Keratinocyte (primary cell): ENCODE results near the gene HOXD13. TPM values are rescaled to one million over a fixed set of nuclear protein-coding genes. Genes with fewer than 3 reads are reported as not detected.
A peak's percentile ranks its signal among the peaks of the same experiment; 100 is the strongest.

ENCODE experiments used
- DNase-seq: peaks from one replicate; pipeline ENCODE4 v3.0.0-alpha.2; 2011; ENCODE audit warnings: low read depth, missing footprints, low spot score
- FAIRE-seq: peaks from 2 replicates; lab custom pipeline; 2011; peaks lifted over from hg19 to GRCh38; lab: Jason Lieb, UNC
- H2AFZ ChIP-seq: 2 replicates; pipeline ENCODE4 v1.6.0; 2012; ENCODE audit warnings: low read length, control low read depth, inconsistent platforms; ENCODE audit not compliant: control insufficient read depth
- H3K27ac ChIP-seq: 2 replicates; pipeline ENCODE4 v1.5.1; 2011; ENCODE audit warnings: low read length; ENCODE audit not compliant: control insufficient read depth, insufficient read depth
- H3K27me3 ChIP-seq: 3 replicates; pipeline ENCODE4 v1.6.0; 2011; ENCODE audit warnings: low read length; ENCODE audit not compliant: control insufficient read depth, insufficient read depth; ENCODE audit errors: extremely low read depth
- H3K36me3 ChIP-seq, 2 experiments: 2 replicates in 1 of 2; 3 replicates in 1 of 2; pipeline ENCODE4 v1.5.1; 2011; ENCODE audit warnings: low read length in 2 of 2, mild to moderate bottlenecking in 1 of 2; ENCODE audit not compliant: control insufficient read depth in 2 of 2, insufficient read depth in 2 of 2; ENCODE audit errors: extremely low read depth in 1 of 2
- H3K4me1 ChIP-seq: 3 replicates; pipeline ENCODE4 v1.5.1; 2011; ENCODE audit warnings: low read length; ENCODE audit not compliant: control insufficient read depth, insufficient read depth; ENCODE audit errors: extremely low read depth
- H3K4me2 ChIP-seq: 3 replicates; pipeline ENCODE4 v1.6.0; 2011; ENCODE audit warnings: low read depth, low read length; ENCODE audit not compliant: control insufficient read depth, insufficient read depth; ENCODE audit errors: extremely low read depth
- H3K4me3 ChIP-seq, 3 experiments: fragments of 200-600 bp in 1 of 3; sonication (generic) in 1 of 3; 2 replicates in 2 of 3; 3 replicates in 1 of 3; pipeline ENCODE4 v1.5.1; 2011 to 2016; ENCODE audit warnings: low read length in 3 of 3, mild to moderate bottlenecking in 3 of 3, control low read depth in 2 of 3, inconsistent platforms in 1 of 3, low read depth in 1 of 3, mixed read lengths in 1 of 3, mixed run types in 1 of 3, moderate library complexity in 1 of 3; ENCODE audit not compliant: control insufficient read depth in 2 of 3, insufficient read depth in 2 of 3; ENCODE audit errors: extremely low read depth in 1 of 3
- H3K79me2 ChIP-seq: 2 replicates; pipeline ENCODE4 v1.6.0; 2012; ENCODE audit warnings: low read length; ENCODE audit not compliant: control insufficient read depth, insufficient read depth
- H3K9ac ChIP-seq: 3 replicates; pipeline ENCODE4 v1.6.0; 2011; ENCODE audit warnings: low read length; ENCODE audit not compliant: control insufficient read depth, insufficient read depth; ENCODE audit errors: extremely low read depth
- H3K9me1 ChIP-seq: 3 replicates; pipeline ENCODE4 v1.6.0; 2011; ENCODE audit warnings: low read length; ENCODE audit not compliant: control insufficient read depth, insufficient read depth; ENCODE audit errors: extremely low read depth
- H3K9me3 ChIP-seq: 2 replicates; pipeline ENCODE4 v1.5.1; 2012; ENCODE audit warnings: low read depth, low read length; ENCODE audit not compliant: control insufficient read depth
- H4K20me1 ChIP-seq: 3 replicates; pipeline ENCODE4 v1.6.0; 2011; ENCODE audit warnings: low read length; ENCODE audit not compliant: control insufficient read depth, insufficient read depth; ENCODE audit errors: extremely low read depth
- EZH2 ChIP-seq: IDR thresholded peaks from one replicate; pipeline ENCODE4 v1.6.1; 2012; ENCODE audit warnings: inconsistent platforms, mild to moderate bottlenecking, low read length, moderate library complexity
- dilution Hi-C: fragments of 300-500 bp; cut with MboI; formaldehyde crosslinking; loops from one replicate; pipeline ENCODE4 v1.7.0; 2020; ENCODE audit warnings: low sequenced_read_pairs; ENCODE audit not compliant: extremely low pct_ligation_motif_present
- polyA plus RNA-seq, 5 experiments: library from polyadenylated mRNA; depleted of rRNA in 3 of 5; stranded (reverse) in 3 of 5; stranded (forward) in 1 of 5; unstranded in 1 of 5; fragments of >200 nt; gene quantifications; 1 replicate in 1 of 5; 2 replicates in 3 of 5; 3 replicates in 1 of 5; pipeline versions ENCODE4 v1.2.1 to v1.2.3, GENCODE V29; 2011 to 2012; ENCODE audit warnings: missing spikeins in 2 of 5, low read depth in 1 of 5, low replicate concordance in 1 of 5
- TF ChIP-seq, protein P1 (sequence below), 3 experiments: IDR thresholded peaks in 1 of 3; conservative IDR thresholded peaks in 1 of 3; optimal IDR thresholded peaks in 1 of 3; 2 replicates in 2 of 3; 3 replicates in 1 of 3; pipeline versions ENCODE3 to v1.5.1; 2011; ENCODE audit warnings: low read length in 3 of 3, mild to moderate bottlenecking in 3 of 3, moderate library complexity in 2 of 3, control low read depth in 1 of 3, inconsistent platforms in 1 of 3; ENCODE audit not compliant: insufficient read depth in 2 of 3; ENCODE audit errors: extremely low read depth in 1 of 3

HOXD13 gene
- polyA plus RNA-seq, 1 donor (not counting 4 experiments of a cell fraction or from before 2014, with no cell fraction given) = not detected

DNA sequence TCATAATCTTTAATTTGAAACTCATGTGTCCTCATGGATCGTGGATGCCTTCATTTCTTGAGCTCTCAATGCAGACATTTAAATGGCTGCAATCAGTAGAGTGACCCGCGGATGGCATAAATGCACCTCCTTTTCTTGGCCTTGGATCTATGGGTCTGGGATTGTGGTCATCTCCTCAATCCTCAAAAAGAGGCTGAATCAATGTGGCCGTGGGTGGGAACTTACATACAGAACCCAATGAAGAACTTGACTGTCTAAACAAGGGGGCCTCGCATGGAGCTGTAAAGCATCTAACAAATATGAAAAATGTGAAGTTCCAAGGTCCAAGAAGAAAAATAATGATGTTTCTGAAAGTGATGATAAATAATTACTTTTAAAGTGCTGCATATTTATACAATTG is 2.9 kb downstream of the HOXD13 start:
- Histone ChIP-seq H3K9me1 (no peaks in the 10 kb centered on the region), H3K36me3 (no peaks in the 10 kb centered on the region), H4K20me1 (peaks cover 6% of the 10 kb centered on the region), H3K9me3 (peaks cover 2% of the 10 kb centered on the region), H3K4me1 (peaks cover 2% of the 10 kb centered on the region), H3K4me2 (no peak overlapping the region), H2AFZ (no peak overlapping the region), H3K27me3 (peaks cover 100% of the 10 kb centered on the region), H3K79me2 (no peaks in the 10 kb centered on the region), H3K9ac (no peak overlapping the region), H3K27ac (no peak overlapping the region), H3K4me3 (no peak overlapping the region)
- FAIRE-seq (no peak), DNase-seq (no peak)
- TF ChIP-seq, protein P1, sequence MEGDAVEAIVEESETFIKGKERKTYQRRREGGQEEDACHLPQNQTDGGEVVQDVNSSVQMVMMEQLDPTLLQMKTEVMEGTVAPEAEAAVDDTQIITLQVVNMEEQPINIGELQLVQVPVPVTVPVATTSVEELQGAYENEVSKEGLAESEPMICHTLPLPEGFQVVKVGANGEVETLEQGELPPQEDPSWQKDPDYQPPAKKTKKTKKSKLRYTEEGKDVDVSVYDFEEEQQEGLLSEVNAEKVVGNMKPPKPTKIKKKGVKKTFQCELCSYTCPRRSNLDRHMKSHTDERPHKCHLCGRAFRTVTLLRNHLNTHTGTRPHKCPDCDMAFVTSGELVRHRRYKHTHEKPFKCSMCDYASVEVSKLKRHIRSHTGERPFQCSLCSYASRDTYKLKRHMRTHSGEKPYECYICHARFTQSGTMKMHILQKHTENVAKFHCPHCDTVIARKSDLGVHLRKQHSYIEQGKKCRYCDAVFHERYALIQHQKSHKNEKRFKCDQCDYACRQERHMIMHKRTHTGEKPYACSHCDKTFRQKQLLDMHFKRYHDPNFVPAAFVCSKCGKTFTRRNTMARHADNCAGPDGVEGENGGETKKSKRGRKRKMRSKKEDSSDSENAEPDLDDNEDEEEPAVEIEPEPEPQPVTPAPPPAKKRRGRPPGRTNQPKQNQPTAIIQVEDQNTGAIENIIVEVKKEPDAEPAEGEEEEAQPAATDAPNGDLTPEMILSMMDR (optimal IDR thresholded peaks at IDR 0.05 in 1 of 3, IDR thresholded peaks at IDR 0.05 in 1 of 3, conservative IDR thresholded peaks at IDR 0.05 in 1 of 3; ENCODE audit: extremely low read depth in 1 of 3, insufficient read depth in 2 of 3, low read length in 3 of 3) = no peak
- no peak for TF ChIP-seq EZH2
- dilution Hi-C loops = no loop called here

DNA sequence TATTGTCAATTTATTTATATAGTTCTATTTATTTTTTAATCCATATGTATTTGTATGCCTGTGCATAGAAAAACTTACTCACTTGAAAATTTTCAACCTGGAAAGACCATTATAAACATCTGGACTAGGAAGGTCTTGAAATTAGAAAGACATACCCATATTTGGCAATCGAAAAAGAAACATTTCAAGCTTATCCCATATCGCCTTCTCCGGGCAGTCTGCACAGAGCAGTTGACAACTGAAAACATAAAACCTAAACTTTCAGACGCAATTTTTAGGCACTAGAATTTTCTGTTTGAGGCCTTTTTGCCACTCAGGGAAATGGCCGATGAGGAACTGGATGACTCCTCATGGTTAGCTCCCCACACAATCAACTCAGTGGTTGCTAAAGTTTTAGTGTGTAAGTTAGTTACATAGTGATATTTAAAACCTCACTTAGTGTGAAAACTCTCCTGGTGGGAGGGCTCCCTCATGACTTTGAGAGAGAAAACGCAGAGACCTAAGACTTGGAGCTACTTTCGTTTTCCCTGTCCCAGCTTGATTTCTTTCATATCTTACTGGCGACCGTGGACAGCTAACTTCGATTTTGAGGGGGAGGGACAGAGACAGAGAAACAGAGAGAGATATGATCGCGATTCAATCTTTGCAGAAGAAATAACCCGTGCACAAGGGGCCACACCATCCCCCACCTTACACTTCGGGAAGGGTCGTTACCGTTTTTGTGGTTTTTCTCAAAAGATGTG is 3.9 kb downstream of the HOXD13 start:
- no peak overlapping the region for H3K9ac ChIP-seq
- no peaks in the 10 kb centered on the region for H3K79me2 ChIP-seq
- H3K9me3 ChIP-seq = peaks cover 2% of the 10 kb centered on the region
- H2AFZ ChIP-seq = no peak overlapping the region
- no peak overlapping the region for H3K4me3 ChIP-seq
- H3K4me1 ChIP-seq = peaks cover 2% of the 10 kb centered on the region
- peak overlapping the region; percentile 7 for H3K4me2 ChIP-seq
- H3K27ac ChIP-seq = no peak overlapping the region
- dilution Hi-C loops = no loop called here
- no peak for DNase-seq
- H3K27me3 ChIP-seq = peaks cover 100% of the 10 kb centered on the region
- FAIRE-seq = no peak
- no peaks in the 10 kb centered on the region for H3K9me1 ChIP-seq
- H3K36me3 ChIP-seq = no peaks in the 10 kb centered on the region
- peaks cover 3% of the 10 kb centered on the region for H4K20me1 ChIP-seq
- TF ChIP-seq EZH2 = peak; percentile 16
- TF ChIP-seq, protein P1 (optimal IDR thresholded peaks at IDR 0.05 in 1 of 3, IDR thresholded peaks at IDR 0.05 in 1 of 3, conservative IDR thresholded peaks at IDR 0.05 in 1 of 3; ENCODE audit: extremely low read depth in 1 of 3, insufficient read depth in 2 of 3, low read length in 3 of 3) = no peak
